ENCODE data around the gene PGM3.

Gene PGM3

DNA sequence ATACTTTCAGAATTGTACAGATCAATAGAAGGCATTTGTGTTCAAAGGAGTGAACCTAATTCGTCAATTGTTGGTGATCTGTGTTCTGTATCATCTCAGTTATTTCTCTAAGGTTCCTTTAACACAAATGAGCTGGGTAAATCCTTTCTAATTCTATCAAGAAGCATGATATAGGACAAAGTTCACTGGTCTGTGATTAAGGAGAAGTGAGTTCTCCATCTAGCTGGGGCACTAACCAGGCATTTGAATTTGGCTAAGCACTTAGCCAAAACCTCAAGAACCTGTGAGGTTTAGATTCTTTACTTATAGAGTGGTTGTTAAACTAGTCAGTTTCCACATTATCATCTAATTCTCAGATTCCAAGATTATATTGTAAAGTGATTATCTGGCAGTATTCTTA, 75.3 kb downstream of the PGM3 start:
- no peak for DNase-seq

All from retina (tissue), 1 donor.